ENCODE measurements around the gene PNKP.

PNKP gene

DNA sequence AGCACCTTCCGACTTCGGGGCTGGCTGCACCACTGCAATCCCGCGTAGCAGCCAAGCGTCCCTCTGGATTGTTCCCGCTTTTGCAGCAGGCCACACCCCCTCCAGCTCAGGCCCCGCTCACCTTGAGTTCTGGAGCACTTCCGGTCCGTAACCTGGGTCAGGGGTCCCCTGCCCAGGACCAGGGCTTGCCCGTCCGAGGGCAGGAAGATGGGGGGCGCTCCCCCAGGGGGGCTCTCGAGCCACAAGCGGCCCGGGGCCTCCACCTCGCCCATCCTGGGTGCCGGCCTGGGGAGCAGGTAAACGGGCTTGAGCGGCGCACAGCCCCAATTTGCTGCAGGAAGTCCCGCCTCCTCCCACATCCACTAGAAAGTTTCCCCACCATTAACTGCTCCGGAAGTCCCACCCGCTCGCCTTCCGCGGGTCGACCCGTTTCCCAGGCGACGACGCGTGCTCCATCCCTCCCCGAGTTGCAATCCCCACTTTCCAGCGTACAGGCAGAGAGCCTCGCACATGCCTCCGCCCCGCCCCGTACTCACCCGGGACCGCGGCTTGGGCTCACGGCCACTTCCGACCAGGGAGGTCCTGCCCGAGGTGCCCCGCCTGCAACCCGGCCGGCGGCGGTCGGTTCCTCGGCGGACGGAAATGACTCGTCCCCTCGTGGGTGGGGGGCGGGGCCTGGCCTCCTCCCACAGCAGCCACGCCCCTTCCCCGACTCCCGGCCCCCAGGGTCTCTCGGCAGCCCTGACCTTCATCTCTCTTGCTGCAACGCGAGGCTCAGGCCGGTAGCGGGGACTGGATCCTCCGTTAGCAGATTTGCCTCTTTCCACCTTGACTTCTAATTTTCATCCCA lies at the start of gene PNKP:
TSS of gene PNKP (minus strand) at position 644 of the 850 bp plus-strand sequence. CDS start at position 272, 372 bp downstream.
- peak; percentile 92 for DNase-seq (ENCODE audit: low spot score)

DNA sequence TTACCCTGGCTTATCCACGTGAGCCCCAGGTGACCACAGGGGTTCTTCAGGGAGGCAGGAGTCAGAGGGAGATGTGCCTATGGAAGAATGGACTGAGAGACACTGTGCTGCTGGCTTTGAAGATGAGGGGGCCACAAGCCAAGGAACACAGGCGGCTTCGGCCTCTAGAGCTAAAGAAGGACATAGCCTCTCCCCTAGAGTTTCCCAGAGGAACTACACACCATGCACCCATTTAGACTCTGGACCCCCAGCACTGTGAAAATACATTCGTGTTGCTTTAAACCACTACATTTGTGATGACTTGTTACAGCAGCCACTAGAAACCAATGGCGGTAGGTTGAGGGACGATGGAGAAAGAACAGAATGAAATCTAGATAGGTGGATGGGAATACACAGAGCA lies 47.9 kb upstream of the PNKP start:
- DNase-seq (ENCODE audit: low spot score): no peak

DNA sequence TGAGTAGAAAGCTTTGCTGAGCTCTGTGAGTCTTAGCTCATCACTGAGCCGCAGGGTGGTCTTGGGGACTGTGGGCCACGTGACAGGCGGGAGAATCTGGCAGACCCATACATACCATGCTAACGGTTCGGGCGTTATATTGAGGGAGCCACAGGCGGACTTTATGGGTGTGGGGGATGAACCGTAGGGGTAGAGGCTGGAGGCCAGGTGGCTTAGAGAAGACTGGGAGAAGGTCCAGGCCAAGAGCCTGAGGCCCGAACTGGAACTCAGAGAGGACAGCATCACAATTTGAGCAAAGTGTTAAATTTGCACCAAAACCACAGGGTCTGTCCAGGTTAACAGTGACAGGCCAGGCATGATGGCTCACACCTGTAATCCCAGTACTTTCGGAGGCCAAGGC lies 46.3 kb upstream of the PNKP start:
- no peak for DNase-seq (ENCODE audit: low spot score)

DNA sequence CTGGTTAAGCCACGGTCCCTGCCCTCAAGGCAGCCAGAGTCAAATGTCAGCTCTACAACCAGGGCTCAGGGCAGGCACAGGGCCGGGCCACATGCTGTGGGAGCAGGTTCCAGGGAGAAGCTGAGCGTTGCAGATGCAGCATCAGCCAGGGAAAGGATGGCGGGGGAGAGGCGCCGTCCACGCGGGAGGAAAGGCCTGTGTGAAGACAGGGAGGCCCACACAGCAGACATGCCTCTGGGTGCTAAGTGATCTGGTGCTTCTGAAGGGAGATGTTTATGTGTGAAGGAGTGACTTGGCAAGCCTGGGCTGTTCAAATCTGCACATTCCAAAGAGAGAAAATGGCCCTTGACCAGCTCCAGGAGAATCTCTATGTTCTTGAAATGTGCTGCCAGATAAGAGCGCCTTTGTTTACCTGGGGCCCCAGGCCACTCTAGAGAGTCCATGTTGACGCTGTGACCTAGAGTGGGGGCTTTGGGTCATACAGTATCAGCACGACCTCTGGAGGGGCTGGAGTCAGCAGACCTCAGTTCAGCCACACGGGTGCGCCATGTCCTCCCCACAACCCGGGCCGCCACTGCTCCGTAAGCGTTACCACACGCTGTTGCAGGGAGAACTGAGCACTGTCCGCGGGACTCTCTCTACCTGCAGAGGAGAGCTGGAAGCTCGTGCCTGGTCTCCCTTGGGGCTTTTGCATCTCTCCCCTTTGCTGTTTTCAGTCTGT lies 45.7 kb upstream of the PNKP start:
- no peak for DNase-seq (ENCODE audit: low spot score)

DNA sequence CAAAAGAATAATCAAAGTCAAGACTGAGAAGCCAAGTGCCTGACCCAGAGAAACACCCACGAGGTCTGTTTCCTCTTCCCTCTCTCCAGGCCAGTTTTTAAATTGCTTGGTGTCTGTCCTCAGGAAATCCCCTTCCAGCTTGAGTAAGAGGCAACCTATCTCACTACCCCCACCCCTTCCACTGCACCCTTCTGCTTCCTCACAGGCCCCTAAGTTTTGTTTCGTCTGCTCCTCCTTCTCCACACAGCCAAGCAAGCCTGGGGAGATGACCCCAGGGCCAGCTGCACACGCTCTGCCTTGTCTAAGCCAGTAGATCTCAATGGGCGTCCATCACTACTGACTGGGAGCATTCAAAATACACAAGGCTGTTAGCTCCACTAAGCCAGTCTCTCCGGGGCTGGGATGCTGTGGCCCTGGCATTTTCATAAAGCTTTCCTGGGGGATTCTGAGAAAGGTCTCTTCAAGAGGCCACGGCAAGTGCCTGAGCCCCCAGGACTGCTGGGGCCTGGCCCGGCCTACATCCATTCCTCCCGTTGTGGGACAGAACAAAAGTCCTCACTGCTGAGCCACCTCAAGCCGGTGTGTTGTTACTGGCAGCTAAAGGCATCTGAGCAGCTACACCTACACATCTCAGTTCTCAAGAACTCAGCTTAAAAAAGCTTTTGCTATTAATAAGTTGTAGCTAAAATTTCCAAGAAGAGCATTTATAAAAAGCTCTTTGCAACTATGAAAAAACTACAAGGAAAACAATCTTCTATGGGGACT lies 44.2 kb upstream of the PNKP start:
- DNase-seq (ENCODE audit: low spot score): no peak

DNA sequence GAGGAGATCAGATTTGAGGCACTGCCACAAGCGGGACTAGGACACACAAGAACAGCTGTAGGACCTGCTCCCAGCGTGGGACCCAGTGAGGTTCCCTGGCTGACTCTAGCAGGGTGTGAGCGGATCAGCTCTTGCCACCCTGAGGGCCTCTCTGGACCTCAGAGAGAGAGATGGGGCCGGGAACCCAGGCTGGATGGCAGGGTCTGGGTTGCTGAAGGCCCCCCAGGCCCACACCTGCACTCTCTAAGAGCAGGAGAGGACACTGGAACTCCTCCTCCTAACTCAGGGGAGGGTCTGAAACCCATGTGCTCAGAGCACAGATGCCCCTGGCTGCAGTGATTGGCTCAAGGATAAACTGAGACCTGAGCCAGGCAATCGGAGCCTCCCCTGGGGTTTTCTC lies 42.8 kb upstream of the PNKP start:
- no peak for DNase-seq (ENCODE audit: low spot score)

DNA sequence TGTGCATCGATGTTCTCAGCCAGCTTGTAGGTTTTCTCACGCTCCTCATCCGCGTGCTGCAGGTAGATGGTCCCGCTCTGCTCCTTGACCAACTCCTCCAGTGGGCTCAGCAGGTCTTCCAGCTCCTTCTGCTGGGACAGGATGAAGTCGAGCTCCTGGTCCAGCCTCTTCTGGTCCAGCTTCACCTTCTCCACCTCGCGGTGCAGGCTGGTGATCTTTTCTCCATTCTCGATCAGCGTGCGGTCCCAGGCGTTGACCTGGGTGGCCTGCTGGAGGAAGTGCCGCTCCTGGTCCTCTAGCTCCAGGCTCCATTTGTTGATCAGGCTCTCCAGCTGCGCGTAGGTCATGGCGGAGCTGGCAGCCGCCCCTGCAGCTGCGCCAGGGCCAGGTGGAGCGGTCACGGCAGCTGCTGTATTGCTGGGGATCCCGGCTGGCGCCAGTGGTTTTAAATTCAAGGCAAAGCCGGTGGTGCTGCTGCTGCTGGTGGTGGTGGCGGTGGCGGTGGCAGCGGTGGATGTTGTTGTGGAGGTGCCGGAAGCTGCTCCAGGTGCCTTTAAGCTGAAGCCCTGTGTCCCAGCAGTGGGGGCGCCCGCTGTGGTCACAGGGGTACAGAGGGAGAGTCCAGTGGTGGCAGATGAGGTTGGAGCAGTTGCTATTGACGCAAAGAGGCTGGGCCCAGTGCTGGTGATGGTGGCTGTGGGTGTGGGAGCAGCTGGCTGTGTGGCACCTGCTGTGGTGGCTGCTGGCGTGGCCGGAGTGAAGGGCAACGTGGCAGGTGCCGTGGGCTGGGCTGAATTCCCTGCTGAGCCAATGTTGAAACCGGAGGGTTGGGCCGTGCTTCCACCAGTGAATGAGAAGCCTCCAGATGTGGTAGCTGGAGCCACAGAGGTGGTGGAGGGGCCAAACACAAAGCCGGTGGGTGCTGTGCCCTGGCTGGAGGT lies 41.4 kb upstream of the PNKP start:
- DNase-seq (ENCODE audit: low spot score): no peak

DNA sequence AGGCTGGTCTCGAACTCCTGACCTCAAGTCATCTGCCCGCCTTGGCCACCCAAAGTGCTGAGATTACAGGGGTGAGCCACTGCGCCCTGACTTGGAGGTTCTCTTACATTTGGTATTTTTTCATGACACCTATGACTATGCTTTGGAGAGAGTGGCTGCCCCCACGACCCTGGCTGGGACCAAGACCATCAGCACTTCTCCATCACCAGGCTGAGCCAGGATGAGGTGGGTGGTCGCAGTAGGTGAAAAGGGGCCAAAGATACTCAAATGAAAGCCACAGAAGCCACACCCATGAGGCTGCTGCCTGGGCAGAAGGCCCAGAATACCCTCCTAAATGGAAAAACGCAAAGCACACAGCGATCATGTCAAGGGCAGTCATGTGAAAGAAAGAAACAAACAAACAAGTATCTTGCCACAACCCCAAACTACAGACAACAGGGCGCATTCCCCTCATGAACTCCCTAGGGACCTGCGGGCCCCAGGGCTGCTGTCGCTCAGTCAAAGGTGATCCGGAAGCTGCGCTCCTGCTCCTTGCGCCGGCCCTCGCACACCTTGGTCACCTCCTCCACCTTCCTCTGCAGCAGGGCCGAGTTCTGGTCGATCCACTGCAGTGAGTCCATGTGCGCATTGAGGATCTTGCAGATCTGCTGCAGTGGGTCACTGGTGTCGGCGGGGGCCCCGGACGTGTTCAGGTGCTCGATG lies 40.5 kb upstream of the PNKP start:
- peak; percentile 70 for DNase-seq (ENCODE audit: low spot score)

DNA sequence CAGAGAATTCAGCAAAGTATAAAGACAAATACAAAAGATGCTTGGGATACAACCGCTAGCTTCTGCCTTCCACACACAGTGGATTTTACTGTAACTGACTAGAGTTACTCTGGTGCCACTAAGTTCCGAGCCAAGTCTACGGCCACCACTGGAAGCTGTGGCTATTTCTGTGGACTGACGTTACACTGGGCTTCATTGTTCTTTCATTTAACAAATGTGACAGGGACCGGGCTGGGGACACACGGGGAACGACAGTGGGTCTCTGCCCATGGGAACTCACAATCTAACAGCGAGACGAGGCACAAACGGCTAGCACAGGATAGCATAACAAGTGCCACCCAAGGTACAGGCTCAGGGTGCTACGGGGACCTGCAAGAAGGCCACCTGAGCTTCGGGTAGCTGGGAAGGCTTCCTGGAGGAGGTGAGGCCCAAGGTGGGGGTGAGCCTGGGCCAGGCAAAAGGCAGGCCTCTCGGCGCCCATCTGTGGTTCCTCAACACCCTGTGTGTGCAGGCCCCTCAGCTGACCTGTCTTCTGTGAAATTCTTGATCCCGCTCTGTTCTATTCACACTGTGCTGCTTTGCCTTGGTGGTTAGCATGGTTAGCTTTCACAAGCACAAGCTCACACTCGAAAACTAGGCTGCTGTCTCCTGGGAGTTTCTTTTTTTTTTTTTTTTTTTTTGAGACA lies 39.6 kb upstream of the PNKP start:
- no peak for DNase-seq (ENCODE audit: low spot score)

DNA sequence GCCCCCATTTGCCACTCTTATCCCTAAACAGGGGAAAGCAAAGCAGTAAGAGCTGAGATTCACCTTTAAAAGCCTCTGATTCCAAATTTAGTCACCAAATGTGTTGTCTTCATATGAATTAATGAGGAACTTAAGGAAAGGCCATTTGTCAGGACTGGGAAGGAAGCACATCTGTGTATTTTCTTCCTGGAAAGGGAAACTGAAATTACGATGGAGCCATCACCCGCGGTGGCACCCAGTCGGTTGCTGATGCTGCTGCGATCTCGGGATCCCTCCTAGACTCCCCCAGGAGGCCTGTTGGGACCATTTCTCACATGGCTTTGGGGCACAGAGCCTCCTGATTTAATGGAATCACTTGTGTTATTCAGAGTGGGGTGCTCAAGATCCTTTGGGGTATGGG lies 36.8 kb upstream of the PNKP start:
- no peak for DNase-seq (ENCODE audit: low spot score)

DNA sequence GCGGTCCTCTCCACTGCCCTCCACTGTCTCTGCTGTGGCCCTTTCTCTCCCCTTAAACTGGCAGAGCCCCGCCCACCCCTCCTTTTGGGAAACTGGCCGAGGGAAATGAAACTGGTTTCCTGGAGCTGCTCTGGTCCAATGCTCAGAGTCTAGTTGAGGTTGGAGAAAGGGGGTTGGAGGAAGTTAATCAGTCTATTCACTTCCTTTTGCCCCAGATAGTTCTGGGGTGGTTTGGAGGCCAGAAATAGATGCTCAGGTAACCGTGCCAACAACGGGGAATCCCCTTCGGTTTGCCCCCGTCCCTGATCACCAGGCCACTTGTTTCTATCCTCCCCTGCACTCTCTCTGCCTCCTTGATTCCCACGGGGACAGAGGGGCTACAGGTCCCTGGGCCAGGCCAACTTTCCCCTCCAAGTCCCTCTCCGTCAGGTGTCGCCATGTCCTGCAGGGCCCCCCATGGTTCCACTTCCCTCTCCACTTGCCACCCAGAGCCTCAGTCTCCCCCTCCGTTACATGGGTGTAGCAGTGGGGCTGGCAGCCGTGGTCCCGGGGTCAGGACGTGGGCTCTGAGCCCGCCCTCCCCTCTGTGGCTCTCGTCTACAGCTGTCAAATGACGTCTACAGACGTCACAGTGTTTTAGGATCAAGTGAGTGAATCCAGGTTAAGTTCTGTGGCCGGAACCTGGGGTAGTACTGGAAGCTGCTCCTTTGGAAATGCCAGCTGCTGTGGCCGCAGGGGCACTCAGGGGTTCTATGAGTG lies 29.7 kb upstream of the PNKP start, which contains the start of gene IL4I1:
TSS of gene IL4I1 (minus strand) at position 25 of the 759 bp plus-strand sequence. CDS start 727 bp downstream, outside the sequence.
- peak; percentile 86 for DNase-seq (ENCODE audit: low spot score)

DNA sequence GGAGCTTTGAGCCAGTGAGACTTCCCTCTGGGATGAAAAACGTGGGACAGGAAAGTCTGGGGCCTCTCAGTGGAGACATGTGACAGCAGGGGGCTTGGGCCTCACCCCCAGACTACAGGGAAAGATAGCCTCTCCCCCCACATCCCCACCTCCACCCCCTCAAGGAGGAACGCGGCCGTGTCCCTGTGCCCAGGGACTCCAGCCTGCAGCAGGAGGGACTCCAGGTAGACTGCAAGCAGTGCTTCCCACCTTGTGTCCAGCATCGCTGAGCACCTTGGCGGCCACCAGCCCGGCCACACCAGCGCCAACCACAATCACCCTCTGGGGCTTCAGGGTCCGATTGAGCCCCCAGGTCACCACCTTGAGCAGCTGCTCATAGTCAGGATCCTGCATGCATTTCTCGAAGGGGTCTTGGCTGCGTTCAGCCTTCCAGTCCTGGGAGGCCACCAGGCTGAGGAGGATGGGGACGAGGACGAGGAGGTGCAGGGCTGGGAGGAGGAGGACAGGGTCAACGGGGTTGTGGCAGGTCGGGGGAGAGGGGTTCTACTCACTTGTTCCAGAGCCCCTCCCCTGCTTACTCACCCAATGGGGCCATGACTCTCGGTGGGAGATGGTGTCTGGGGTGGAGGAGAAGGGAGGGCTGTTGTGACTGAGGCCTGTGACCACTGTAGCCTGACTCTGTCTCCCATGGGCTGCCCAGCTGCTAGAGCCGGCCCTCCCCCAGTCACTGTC lies 28.4 kb upstream of the PNKP start:
- DNase-seq (ENCODE audit: low spot score): no peak

DNA sequence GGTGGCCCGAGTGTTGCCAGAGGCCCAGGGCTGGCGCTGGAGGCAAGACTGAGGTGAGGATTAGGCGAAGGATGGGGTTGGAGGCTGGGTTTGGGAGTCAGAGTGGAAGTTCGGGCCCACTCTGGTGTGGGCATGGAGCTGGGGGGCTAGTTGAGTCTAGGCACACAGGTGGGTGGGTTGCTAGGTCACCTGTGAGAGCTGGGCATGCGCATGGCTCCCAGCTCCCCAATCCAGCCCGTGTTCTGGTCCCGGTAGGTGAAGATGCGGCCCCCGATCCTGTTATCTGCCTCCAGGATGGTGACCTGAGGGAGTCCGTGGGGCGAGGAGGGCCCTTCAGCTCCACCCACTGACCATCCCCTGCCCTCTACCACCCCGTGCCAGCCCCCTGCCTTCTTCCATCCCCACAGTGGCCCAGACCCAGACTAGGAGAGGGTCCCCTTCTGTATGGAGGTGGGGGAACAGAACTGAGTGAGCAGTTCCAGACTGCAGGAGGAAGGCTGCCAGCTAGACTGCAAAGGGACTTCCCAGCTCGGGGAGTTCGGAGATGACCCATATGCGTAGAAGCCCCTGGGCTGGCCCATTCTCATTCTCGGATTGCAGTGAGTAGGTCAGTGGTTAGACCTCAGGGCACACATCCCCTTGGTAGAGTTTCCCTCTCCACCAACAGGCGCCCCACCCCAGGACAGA lies 27.6 kb upstream of the PNKP start:
- DNase-seq (ENCODE audit: low spot score): no peak

DNA sequence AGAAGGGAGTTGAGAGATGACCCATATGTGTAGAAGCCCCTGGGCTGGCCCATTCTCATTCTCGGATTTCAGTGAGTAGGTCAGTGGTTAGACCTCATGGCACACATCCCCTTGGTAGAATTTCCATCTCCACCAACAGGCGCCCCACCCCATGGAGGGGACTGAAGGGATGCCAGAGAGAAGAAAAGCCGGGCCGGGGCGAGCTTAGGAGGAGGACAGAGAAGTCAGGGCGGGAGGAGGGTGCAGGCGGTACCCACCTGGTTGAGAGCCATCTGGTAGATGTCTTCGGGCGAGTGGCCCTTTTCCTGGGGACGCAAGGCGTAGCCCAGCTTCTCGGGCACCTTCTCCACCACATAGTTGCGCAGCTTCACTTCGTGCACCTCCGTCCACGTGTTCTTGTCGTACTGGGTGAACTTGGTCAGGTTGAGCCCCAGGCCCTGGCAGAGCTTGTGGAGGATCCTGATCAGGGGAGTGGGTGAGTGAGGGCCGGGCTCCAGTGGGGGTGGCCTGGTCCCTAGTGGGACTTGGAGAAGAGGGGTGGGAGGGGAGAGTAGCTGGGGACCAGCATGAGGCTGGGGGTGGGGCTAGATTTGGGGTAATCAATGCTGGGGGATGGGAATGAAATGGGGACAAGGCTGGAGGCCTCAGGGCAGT lies 26.8 kb upstream of the PNKP start:
- no peak for DNase-seq (ENCODE audit: low spot score)

DNA sequence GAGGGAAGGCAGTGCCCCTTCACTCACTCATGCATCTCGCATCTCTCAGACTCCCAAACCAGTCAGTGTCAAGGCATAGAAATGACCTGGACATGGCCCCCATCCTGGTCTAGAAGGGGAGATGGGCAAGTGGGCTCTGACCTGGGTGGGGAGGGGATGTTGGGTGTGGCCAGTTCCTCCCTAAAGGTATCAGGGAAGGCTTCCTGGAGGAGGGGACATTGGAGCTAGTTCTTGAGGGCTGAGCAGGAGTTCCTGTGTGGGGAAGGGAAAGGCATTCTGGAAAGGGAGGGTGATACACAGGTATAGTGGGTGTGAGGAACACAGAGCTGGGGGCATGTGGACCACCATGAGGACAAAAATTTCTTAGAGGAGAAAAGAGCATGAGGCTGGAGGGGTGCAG lies 25.3 kb upstream of the PNKP start:
- no peak for DNase-seq (ENCODE audit: low spot score)

DNA sequence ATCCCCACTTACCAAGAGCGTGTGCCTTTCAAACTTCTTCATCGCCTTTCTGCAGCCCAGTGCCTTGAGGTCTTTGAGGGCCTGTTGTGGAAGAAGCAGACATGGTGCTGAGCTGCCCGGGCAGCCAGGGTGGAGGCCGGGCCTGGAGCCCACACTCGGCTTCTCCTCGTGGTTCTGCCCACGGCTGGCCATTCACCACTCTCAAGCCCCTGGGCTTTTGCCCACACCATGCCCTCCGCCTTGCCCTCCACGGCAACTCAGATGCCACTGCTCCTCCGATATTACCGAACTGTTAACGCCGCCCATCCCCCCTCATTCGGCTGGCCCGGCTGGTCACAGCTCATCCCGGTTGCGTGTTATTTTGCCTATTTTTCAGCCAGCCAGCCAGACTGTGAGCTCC lies 24.0 kb upstream of the PNKP start:
- DNase-seq (ENCODE audit: low spot score): no peak

Data from germinal center (tissue), 1 donor.